KG1 (cell line): ENCODE data around the gene LPGAT1.
"Not testable (repeated sequence)": the region's sequence is repeated elsewhere in the genome, so short reads cannot be mapped to it uniquely, and the experiment has no call there.

Source experiments
- DNase-seq: peaks from one replicate; lab custom pipeline; 2025; lab: John Stamatoyannopoulos, UW

The LPGAT1 gene

GRCh38 chr1:211704543-211704942 lies 126.0 kb downstream of the LPGAT1 start:
- no peak for DNase-seq

GRCh38 chr1:211703812-211704537 lies 126.6 kb downstream of the LPGAT1 start:
- DNase-seq: no peak

DNA sequence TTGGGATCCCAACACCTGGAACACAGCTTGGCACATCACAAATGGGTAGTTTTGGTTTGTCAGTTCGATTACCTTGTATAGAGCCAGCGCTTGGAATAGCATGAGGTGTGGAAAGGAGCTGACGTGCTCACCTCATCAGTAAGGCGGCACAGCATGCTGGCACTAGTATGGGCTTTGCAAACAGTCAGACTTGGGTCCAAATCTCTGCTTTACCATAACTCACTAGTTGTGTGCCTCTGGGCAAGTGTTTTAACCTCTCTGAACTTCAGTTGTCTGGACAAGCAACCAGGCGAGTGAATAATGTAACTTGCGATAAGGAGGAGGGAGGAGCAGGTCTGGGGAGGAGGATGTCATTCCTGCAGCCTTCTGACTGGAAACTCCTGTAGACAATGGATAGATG lies 128.8 kb downstream of the LPGAT1 start:
- DNase-seq: no peak

GRCh38 chr1:211699059-211699458 lies 131.5 kb downstream of the LPGAT1 start:
- no peak for DNase-seq

DNA sequence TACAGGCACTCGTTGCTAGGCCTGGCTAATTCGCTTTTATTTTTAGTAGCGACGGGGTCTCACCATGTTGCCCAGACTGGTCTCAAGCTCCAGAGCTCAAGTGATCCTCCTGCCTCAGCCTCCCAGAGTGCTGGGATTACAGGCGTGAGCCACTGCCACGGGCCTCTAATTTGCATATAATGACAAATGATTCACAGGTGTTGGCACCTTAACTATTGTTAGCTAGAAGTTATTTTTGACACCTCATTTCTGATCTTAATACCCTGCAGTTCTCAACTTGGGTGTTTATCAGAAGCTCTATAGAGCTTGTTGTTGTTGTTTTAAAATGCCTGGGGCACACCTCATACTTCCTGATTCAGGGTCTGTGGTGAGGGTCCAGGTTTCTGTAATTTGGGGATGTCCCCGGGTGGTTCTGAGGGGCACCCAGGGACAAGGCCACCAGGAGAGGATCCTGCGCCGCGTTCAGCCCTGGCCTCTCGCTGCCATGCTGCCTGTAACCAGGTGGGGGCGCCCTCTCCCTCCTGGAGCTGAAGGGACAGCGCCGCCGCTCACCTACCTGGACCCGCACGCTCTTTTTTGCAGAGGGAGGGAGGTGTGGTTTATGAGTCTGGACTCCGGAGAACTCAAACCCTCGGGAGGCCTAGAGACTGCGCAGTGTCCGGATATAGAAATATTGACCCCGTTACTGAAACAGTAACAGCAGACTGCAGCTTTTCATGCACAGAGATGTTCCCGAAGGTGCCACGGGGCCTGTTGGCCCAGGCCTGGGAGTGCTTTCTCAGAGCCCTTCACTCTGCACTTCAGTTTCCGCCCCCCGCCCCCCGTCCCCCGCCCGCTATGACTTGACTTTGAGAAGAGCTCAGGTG lies 132.2 kb downstream of the LPGAT1 start:
- peak; percentile 23 for DNase-seq

DNA sequence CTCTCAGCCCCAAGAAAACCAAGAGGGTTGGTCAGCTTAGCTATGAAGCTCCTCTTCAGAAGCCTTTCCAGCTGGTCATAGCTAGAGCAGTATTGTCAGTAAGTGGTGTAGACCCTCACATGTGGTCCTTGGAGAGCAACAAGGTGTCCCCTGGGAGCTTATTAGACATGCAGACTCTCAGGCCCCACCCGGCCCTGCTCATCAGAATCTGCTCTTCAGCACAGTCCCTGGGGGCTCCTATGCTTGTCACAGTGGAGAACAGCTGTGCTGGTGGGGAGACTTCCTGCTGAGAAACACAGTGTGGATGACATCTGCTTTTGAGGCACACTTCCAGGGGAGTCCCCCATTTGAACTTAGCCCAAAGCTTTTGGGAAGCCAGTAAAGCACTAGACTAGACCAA lies 133.2 kb downstream of the LPGAT1 start:
- no peak for DNase-seq

- DNase-seq: no peak
These were observed 135.3 kb downstream of the LPGAT1 start for GRCh38 chr1:211695135-211695816.

GRCh38 chr1:211693911-211694310 lies 136.7 kb downstream of the LPGAT1 start:
- not testable (repeated sequence) for DNase-seq
